Activated T-cell treated with anti-CD3 and anti-CD28 coated beads, Interleukin-2, amount 50 U/mL, for 1 hour (primary cell): ENCODE measurements around the gene RPN1.

Source experiments
- DNase-seq: peaks from one replicate; pipeline ENCODE4 v3.0.0-alpha.2; 2020

The RPN1 gene

GRCh38 chr3:128576290-128576689 lies 74.3 kb downstream of the RPN1 start:
- no peak for DNase-seq

GRCh38 chr3:128575777-128576176 lies 74.8 kb downstream of the RPN1 start:
- DNase-seq = no peak

GRCh38 chr3:128573707-128574162 lies 76.9 kb downstream of the RPN1 start:
- no peak for DNase-seq

- no peak for DNase-seq
These were observed 77.5 kb downstream of the RPN1 start for GRCh38 chr3:128573160-128573559.

- DNase-seq = no peak
These were observed 77.9 kb downstream of the RPN1 start for GRCh38 chr3:128572644-128573105.

GRCh38 chr3:128572013-128572412 lies 78.6 kb downstream of the RPN1 start:
- no peak for DNase-seq
